Panc1 (cell line): ENCODE measurements around the gene KDM1A. TPM values are rescaled to one million over a fixed set of nuclear protein-coding genes. Genes with fewer than 3 reads are reported as not detected.

Source experiments
- ATAC-seq: fragments of 200-7000 bp; cut with Tn5 transposase; 2 replicates; pipeline ENCODE4 v1.9.1; 2020; ENCODE audit warnings: mild to moderate bottlenecking, moderate library complexity
- BruUV-seq: library from RNA; stranded (reverse); fragments of 400-500 nt; replicated peaks from 2 replicates; lab custom pipeline; 2021; lab: Mats Ljungman, UMichigan
- CTCF ChIA-PET: fragments of 300-600 bp; sonication (Branson Sonifier 250); formaldehyde crosslinking; loops from one replicate; lab custom pipeline; 2022; ENCODE audit warnings: antibody characterized with exemption; lab: Charles Lee
- POLR2A ChIA-PET: fragments of 300-600 bp; sonication (Branson Sonifier 250); formaldehyde crosslinking; loops from one replicate; lab custom pipeline; 2022; ENCODE audit warnings: antibody characterized with exemption; lab: Charles Lee
- DNase-seq: peaks from one replicate; pipeline ENCODE4 v3.0.0-alpha.2; 2010; ENCODE audit warnings: low read depth, low spot score
- H3K27ac ChIP-seq: 2 replicates; pipeline ENCODE4 v1.5.1; 2011; ENCODE audit warnings: mild to moderate bottlenecking, low read length, inconsistent platforms
- H3K27me3 ChIP-seq: fragments of 200-500 bp; sonication (Bioruptor generic); 2 replicates; pipeline ENCODE4 v1.6.0; 2014; ENCODE audit warnings: low read length, inconsistent platforms; ENCODE audit not compliant: control insufficient read depth, insufficient read depth
- H3K36me3 ChIP-seq: fragments of 200-500 bp; sonication (Bioruptor generic); 2 replicates; pipeline ENCODE4 v1.5.1; 2014; ENCODE audit warnings: inconsistent platforms, mild to moderate bottlenecking, low read length, moderate library complexity; ENCODE audit not compliant: control insufficient read depth, insufficient read depth
- H3K4me1 ChIP-seq: 2 replicates; pipeline ENCODE4 v1.5.1; 2011; ENCODE audit warnings: inconsistent platforms, mild to moderate bottlenecking, low read length, moderate library complexity; ENCODE audit not compliant: control insufficient read depth, insufficient read depth
- H3K4me3 ChIP-seq, 2 experiments: 2 replicates each; pipeline ENCODE4 v1.5.1; 2011 to 2012; ENCODE audit warnings: low read depth in 2 of 2, low read length in 2 of 2, mild to moderate bottlenecking in 2 of 2, inconsistent platforms in 1 of 2, moderate library complexity in 1 of 2
- H3K9me3 ChIP-seq: fragments of 200-500 bp; sonication (Bioruptor generic); 2 replicates; pipeline ENCODE4 v1.5.1; 2014; ENCODE audit warnings: low read depth, mild to moderate bottlenecking, inconsistent platforms, low read length, moderate library complexity; ENCODE audit not compliant: control insufficient read depth, insufficient read depth
- POLR2AphosphoS5 ChIP-seq: IDR thresholded peaks from 2 replicates; pipeline ENCODE4 v1.6.1; 2012; ENCODE audit warnings: mild to moderate bottlenecking, low read depth, low read length, moderate library complexity
- SIN3A ChIP-seq: IDR thresholded peaks from 2 replicates; pipeline ENCODE4 v1.6.1; 2012; ENCODE audit warnings: low read depth, mild to moderate bottlenecking, low read length, moderate library complexity, borderline replicate concordance; ENCODE audit not compliant: insufficient read depth
- TCF7L2 ChIP-seq: IDR thresholded peaks from 2 replicates; pipeline ENCODE4 v1.6.1; 2011; ENCODE audit warnings: mild to moderate bottlenecking, low read depth, low read length, inconsistent platforms
- in situ Hi-C: cut with HindIII; loops from 2 replicates; pipeline ENCODE4 v1.10.0; 2016; ENCODE audit warnings: low sequenced_read_pairs, low pct_unique_long_range_greater_than_20kb
- intact Hi-C: fragments of 100-400 bp; cut with micrococcal nuclease; formaldehyde crosslinking; loops from one replicate; pipeline ENCODE4 v1.10.0; 2022; ENCODE audit not compliant: unreplicated experiment
- total RNA-seq: library from RNA; stranded (reverse); gene quantifications from one replicate; pipeline ENCODE4 v1.2.1, GENCODE V29; 2021; ENCODE audit not compliant: unreplicated experiment
- TF ChIP-seq, protein P1 (sequence below), 2 experiments: IDR thresholded peaks; 2 replicates each; pipeline ENCODE4 v1.6.1; 2011 to 2012; ENCODE audit warnings: low read depth in 2 of 2, control low read depth in 1 of 2, low read length in 1 of 2, mild to moderate bottlenecking in 1 of 2, moderate library complexity in 1 of 2; ENCODE audit not compliant: insufficient read depth in 1 of 2
- TF ChIP-seq, protein P2 (sequence below): fragments of 450-650 bp; IDR thresholded peaks from 2 replicates; pipeline ENCODE4 v1.5.1; 2017; ENCODE audit warnings: mild to moderate bottlenecking

KDM1A gene
- total RNA-seq, 1 experiment from 2014 or later = 120 TPM

DNA sequence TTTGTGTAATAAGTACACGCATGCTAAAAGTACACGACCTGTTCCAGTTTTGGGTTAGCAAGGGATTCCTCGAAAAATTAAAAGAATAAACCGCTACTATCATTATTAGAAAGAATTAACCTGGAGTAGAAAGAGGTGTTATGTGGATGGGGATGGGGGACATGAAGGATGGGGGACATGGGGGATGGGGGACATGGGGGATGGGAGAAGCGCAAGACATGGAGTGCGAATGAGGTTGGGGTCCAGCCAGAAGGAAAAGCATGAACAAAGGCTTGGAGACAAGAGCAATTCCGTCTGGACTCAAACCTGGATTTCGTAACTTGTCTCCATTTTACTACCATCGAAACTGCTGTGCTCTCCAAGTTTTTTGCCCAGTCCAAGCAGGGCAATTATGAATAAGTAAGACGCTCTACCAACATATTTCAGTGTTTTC lies 591 bp upstream of the KDM1A start:
- POLR2A ChIA-PET = interaction anchor here (0.6 kb wide), 2 partner anchors 11 to 1466 kb away, joined by 3 to 4 read pairs; no protein-coding TSS in a partner anchor
- Histone ChIP-seq H3K9me3 (no peaks in the 10 kb centered on the region), H3K27me3 (no peaks in the 10 kb centered on the region), H3K36me3 (no peaks in the 10 kb centered on the region; the same call in 1 of the 2 replicates), H3K4me1 (no peaks in the 10 kb centered on the region), H3K27ac (peak overlapping the region; percentile 96), H3K4me3 (peak overlapping the region; percentile 84 to 93)
- CTCF ChIA-PET = interaction anchor here (0.5 to 0.7 kb wide), 2 partner anchors 11 to 395 kb away, joined by 6 read pairs; no protein-coding TSS in a partner anchor
- intact Hi-C loops = no loop called here
- peak; percentile 13 for ATAC-seq
- in situ Hi-C loops = no loop called here
- TF ChIP-seq SIN3A (no peak), POLR2AphosphoS5 (no peak), TCF7L2 (no peak)
- TF ChIP-seq, protein P1, sequence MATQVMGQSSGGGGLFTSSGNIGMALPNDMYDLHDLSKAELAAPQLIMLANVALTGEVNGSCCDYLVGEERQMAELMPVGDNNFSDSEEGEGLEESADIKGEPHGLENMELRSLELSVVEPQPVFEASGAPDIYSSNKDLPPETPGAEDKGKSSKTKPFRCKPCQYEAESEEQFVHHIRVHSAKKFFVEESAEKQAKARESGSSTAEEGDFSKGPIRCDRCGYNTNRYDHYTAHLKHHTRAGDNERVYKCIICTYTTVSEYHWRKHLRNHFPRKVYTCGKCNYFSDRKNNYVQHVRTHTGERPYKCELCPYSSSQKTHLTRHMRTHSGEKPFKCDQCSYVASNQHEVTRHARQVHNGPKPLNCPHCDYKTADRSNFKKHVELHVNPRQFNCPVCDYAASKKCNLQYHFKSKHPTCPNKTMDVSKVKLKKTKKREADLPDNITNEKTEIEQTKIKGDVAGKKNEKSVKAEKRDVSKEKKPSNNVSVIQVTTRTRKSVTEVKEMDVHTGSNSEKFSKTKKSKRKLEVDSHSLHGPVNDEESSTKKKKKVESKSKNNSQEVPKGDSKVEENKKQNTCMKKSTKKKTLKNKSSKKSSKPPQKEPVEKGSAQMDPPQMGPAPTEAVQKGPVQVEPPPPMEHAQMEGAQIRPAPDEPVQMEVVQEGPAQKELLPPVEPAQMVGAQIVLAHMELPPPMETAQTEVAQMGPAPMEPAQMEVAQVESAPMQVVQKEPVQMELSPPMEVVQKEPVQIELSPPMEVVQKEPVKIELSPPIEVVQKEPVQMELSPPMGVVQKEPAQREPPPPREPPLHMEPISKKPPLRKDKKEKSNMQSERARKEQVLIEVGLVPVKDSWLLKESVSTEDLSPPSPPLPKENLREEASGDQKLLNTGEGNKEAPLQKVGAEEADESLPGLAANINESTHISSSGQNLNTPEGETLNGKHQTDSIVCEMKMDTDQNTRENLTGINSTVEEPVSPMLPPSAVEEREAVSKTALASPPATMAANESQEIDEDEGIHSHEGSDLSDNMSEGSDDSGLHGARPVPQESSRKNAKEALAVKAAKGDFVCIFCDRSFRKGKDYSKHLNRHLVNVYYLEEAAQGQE (IDR thresholded peaks at IDR 0.05; ENCODE audit: insufficient read depth in 1 of 2, low read depth in 2 of 2, low read length in 1 of 2) = no peak
- TF ChIP-seq, protein P2, sequence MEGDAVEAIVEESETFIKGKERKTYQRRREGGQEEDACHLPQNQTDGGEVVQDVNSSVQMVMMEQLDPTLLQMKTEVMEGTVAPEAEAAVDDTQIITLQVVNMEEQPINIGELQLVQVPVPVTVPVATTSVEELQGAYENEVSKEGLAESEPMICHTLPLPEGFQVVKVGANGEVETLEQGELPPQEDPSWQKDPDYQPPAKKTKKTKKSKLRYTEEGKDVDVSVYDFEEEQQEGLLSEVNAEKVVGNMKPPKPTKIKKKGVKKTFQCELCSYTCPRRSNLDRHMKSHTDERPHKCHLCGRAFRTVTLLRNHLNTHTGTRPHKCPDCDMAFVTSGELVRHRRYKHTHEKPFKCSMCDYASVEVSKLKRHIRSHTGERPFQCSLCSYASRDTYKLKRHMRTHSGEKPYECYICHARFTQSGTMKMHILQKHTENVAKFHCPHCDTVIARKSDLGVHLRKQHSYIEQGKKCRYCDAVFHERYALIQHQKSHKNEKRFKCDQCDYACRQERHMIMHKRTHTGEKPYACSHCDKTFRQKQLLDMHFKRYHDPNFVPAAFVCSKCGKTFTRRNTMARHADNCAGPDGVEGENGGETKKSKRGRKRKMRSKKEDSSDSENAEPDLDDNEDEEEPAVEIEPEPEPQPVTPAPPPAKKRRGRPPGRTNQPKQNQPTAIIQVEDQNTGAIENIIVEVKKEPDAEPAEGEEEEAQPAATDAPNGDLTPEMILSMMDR = no peak
- BruUV-seq = no TSS peak
- no peak for DNase-seq

DNA sequence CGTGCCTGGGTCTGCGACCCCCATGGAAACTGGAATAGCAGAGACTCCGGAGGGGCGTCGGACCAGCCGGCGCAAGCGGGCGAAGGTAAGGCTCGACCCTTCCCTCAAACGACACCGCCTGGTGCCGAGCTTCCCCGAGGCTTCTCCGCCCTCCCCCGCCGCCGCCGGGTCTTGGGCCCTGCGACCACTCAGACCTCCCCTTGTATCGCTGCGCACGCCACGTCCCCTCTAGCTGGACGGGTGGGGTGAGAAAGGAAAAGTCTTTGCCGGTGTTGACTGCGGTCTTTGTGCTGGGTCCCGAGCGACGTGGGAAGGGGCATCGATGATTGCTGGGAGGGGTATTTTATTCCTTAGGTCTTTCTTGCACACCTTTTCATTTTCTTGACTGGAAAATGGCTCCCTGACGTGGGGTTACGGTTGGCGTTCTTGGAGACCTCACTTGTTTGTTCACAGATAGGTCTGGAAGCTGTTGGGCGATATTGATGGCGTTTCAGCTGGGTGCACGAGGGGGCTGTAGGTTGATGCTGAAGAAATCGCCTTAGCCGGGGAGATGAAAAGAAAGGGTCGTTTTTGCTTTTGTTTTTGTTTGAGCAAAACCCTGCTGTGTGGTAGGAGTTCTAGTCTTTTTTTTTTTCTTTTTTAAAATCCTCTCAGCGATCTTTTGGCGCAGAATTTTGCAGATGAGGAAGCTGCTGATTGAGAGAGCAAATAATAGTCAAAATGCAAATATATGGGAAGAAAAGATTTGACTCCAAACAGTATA lies 776 bp downstream of the KDM1A start:
- intact Hi-C loops (no loop called here), in situ Hi-C loops (no loop called here)
- no peak for DNase-seq
- H3K4me1 ChIP-seq = peaks cover 5% of the 10 kb centered on the region; the same call in 1 of the 2 replicates
- H3K27ac ChIP-seq = peak overlapping the region; percentile 90
- peak overlapping the region; percentile 84 to 93 for H3K4me3 ChIP-seq
- H3K36me3 ChIP-seq = no peaks in the 10 kb centered on the region; the same call in 1 of the 2 replicates
- POLR2A ChIA-PET = no interaction called here
- TF ChIP-seq SIN3A (no peak), TCF7L2 (no peak), POLR2AphosphoS5 (no peak)
- TF ChIP-seq, protein P1 (IDR thresholded peaks at IDR 0.05; ENCODE audit: insufficient read depth in 1 of 2, low read depth in 2 of 2, low read length in 1 of 2) = no peak
- TF ChIP-seq, protein P2 = no peak
- no peaks in the 10 kb centered on the region for H3K27me3 ChIP-seq
- no peaks in the 10 kb centered on the region for H3K9me3 ChIP-seq
- CTCF ChIA-PET = no interaction called here
- no TSS peak for BruUV-seq
- peak; percentile 17 for ATAC-seq
